Tibial nerve (tissue), 4 donors: ENCODE results near the gene PLEKHM2. TPM values are rescaled to one million over a fixed set of nuclear protein-coding genes. Genes with fewer than 3 reads are reported as not detected.

ENCODE experiments used
- DNase-seq, 2 donors: peaks; one replicate each; pipeline ENCODE4 v3.0.0-alpha.2; 2019; ENCODE audit warnings: low spot score in 2 of 2
- H3K27ac ChIP-seq, 4 donors: fragments of 200-600 bp; sonication (generic) in 3 of 4; one replicate each; pipeline ENCODE4 v1.5.1; 2017 to 2019; ENCODE audit warnings: mild to moderate bottlenecking in 1 of 4
- H3K27me3 ChIP-seq, 2 donors: fragments of 200-600 bp; sonication (generic) in 1 of 2; one replicate each; pipeline versions ENCODE4 v1.5.1 to v1.6.0; 2017 to 2019
- H3K36me3 ChIP-seq, 3 donors: fragments of 200-600 bp; sonication (generic); one replicate each; pipeline ENCODE4 v1.5.1; 2018 to 2019
- H3K4me1 ChIP-seq, 4 donors: fragments of 200-600 bp; sonication (generic) in 3 of 4; one replicate each; pipeline ENCODE4 v1.5.1; 2017 to 2019
- H3K4me3 ChIP-seq, 4 donors: fragments of 200-600 bp; sonication (generic) in 3 of 4; one replicate each; pipeline ENCODE4 v1.5.1; 2017 to 2019; ENCODE audit warnings: mild to moderate bottlenecking in 1 of 4, moderate library complexity in 1 of 4
- H3K9me3 ChIP-seq, 4 donors: fragments of 200-600 bp; sonication (generic) in 3 of 4; one replicate each; pipeline ENCODE4 v1.5.1; 2017 to 2019
- EP300 ChIP-seq, 2 donors: sonication (generic); formaldehyde crosslinking; IDR thresholded peaks; one replicate each; pipeline ENCODE4 v1.6.1; 2017; ENCODE audit warnings: antibody characterized with exemption in 2 of 2, mild to moderate bottlenecking in 1 of 2
- POLR2A ChIP-seq, 2 donors: fragments of 450-650 bp; IDR thresholded peaks; one replicate each; pipeline ENCODE4 v1.6.1; 2017; ENCODE audit warnings: antibody characterized with exemption in 2 of 2, mild to moderate bottlenecking in 2 of 2, moderate library complexity in 2 of 2
- WGBS, 2 donors: methylation state at CpG; one replicate each; pipeline ENCODE4 v1.1.5; 2018; 5-methylcytosine and 5-hydroxymethylcytosine counted together
- total RNA-seq, 4 donors: library from RNA; depleted of rRNA; stranded (reverse); fragments of >200 nt; gene quantifications; one replicate each; pipeline ENCODE4 v1.1.0, GENCODE V29; 2016
- TF ChIP-seq, protein P1 (sequence below), 5 experiments: fragments of 200-600 bp in 3 of 5; fragments of 450-650 bp in 2 of 5; sonication (generic) in 3 of 5; IDR thresholded peaks; one replicate each; pipeline ENCODE4 v1.5.1; 2016 to 2019; ENCODE audit warnings: antibody characterized with exemption in 5 of 5, mild to moderate bottlenecking in 3 of 5, moderate library complexity in 2 of 5

The PLEKHM2 gene
- total RNA-seq, 4 donors from 2014 or later: 54.0 to 80.4 (median 57.1) TPM

DNA sequence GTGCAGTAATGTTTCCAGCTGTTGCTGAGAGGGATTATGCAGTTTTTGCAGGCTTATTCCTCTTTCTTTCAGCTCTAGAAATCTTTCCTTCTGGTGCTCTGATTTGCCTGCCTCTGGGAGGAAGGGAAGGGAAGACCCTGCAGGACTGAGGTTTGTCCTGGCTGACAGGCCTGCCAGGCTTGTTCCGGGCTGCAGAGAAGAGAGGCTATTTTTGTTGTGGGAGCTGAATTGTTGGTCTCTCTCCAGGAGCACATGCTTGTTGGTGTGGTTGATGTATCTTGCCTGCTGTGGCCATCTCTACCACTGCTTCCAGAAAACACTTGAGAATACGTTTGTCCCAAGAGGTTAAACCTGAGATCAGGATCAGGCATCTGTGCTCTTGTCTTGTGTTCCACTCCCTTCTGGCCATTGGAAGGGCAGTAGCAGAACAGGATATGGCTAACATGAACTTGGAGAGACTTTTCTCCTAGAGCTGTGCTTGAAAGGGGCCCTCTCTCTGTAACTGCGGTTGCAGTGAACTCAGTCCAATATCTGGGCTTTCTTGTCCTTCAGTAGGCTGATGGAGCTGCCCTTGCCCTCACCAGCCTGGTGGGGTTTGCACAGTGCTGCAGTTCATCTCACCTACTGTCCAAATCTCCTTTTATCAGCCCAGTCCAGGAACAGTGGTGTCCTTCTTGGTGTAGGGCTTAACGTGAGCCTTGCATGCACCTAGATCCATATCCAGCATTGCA lies 30.5 kb downstream of the PLEKHM2 start:
- TF ChIP-seq, protein P1, sequence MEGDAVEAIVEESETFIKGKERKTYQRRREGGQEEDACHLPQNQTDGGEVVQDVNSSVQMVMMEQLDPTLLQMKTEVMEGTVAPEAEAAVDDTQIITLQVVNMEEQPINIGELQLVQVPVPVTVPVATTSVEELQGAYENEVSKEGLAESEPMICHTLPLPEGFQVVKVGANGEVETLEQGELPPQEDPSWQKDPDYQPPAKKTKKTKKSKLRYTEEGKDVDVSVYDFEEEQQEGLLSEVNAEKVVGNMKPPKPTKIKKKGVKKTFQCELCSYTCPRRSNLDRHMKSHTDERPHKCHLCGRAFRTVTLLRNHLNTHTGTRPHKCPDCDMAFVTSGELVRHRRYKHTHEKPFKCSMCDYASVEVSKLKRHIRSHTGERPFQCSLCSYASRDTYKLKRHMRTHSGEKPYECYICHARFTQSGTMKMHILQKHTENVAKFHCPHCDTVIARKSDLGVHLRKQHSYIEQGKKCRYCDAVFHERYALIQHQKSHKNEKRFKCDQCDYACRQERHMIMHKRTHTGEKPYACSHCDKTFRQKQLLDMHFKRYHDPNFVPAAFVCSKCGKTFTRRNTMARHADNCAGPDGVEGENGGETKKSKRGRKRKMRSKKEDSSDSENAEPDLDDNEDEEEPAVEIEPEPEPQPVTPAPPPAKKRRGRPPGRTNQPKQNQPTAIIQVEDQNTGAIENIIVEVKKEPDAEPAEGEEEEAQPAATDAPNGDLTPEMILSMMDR (IDR thresholded peaks at IDR 0.05): no peak
- TF ChIP-seq EP300 (IDR thresholded peaks at IDR 0.05): peak in 1 of 2 donors; percentile 28
- TF ChIP-seq POLR2A (IDR thresholded peaks at IDR 0.05): no peak
- no peak overlapping the region for H3K4me3 ChIP-seq
- H3K27me3 ChIP-seq: no peaks in the 10 kb centered on the region
- 34 to 53% methylated on average over 4 of the region's 4 CpGs for WGBS, 2 donors
- H3K9me3 ChIP-seq: no peaks in the 10 kb centered on the region
- H3K4me1 ChIP-seq: peaks cover 0 to 31% (median 12%) of the 10 kb centered on the region in 4 donors
- DNase-seq: no peak
- peaks cover 0 to 39% (median 17%) of the 10 kb centered on the region in 3 donors for H3K36me3 ChIP-seq
- peak overlapping the region in 3 of 4 donors; percentile 58 to 84 (median 75) for H3K27ac ChIP-seq

DNA sequence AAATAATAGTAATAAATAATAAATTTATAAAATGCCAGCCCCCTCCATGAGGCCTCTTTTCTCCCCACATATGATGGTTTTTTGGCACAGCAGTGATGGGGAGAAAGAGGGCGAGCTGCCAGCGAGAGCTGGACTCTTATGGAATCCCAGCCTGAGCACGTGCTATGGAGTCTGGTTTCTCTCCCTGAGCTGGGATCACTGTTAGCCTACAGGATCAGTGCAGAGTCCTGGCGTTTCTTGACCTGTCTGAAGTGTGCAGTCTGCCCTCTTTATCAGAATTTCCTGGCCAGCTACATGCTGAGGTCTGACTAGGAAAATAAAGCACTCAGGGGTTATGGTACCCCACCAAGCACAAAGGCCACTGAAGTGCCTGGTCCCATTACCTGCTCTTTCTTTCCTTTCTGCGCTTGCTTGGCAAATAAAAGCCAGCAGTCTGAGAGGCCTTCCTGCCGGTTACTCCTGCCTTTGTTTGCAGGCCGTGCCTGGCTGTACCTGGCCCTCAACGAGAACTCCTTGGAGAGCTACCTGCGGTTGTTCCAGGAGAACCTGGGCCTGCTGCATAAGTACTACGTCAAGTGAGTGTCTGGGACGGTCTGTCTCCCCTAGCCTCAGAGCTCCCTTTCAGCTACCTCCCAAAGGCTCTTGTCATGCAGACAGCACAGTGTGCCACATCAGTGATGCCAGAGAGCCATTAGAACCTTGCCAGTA lies 33.5 kb downstream of the PLEKHM2 start:
- H3K4me3 ChIP-seq: no peak overlapping the region
- H3K27me3 ChIP-seq: no peaks in the 10 kb centered on the region
- H3K4me1 ChIP-seq: peaks cover 0 to 25% (median 12%) of the 10 kb centered on the region in 4 donors
- no peak for DNase-seq
- H3K9me3 ChIP-seq: no peaks in the 10 kb centered on the region
- TF ChIP-seq POLR2A (IDR thresholded peaks at IDR 0.05) (no peak), EP300 (IDR thresholded peaks at IDR 0.05) (no peak)
- TF ChIP-seq, protein P1 (IDR thresholded peaks at IDR 0.05): no peak
- peaks cover 0 to 68% (median 17%) of the 10 kb centered on the region in 3 donors for H3K36me3 ChIP-seq
- 89 to 90% methylated on average over 9 to 11 of the region's 11 CpGs for WGBS, 2 donors
- H3K27ac ChIP-seq: no peak overlapping the region

DNA sequence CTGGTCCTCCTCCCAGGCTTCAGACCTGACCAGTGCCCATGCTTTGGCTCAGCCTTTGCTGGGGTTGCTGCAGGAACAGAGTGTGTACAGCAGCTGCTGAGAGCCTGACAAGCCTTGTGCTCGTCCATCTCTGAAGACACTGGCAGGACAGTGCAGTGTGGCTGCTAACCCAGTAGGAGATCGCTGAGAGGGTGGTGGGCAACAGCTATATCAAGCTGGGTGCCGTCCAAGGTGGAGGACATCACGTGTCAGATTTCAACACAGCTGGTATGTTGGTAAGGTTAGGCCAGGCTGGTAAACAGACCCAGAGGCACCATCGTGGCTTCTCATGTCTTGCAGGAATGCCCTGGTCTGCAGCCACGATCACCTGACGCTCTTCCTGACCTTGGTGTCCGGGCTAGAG lies 34.1 kb downstream of the PLEKHM2 start:
- peaks cover 0 to 25% (median 12%) of the 10 kb centered on the region in 4 donors for H3K4me1 ChIP-seq

DNA sequence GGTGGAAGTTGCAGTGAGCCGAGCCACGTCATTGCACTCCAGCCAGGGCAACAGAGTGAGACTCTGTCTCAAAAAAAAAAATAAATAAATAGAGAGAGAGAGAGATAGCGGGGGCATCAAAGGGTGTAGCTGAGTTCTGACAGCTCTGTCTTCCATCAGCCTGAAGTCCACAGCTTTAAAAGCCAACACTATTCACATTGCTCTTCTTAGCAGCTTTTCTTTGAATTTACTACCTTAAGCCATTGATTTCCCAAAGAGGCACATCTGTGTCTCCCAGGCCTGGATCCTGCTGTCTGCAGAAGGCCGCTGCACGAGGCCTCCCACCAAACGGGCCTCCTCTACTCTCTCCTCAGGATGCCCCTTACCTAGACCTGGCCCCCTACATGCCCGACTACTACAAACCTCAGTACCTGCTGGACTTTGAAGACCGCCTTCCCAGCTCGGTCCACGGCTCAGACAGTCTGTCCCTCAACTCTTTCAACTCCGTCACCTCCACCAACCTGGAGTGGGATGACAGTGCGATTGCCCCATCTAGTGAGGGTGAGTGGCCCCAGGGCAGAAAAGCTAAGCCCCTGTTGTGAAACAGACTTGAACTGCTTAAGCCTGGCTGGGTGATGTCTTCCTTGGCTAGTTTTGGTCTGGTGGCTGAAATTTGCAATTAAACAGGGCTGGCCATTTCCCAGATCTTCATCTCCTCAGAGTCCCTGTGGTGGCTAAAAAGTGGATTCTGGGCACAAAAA lies 35.4 kb downstream of the PLEKHM2 start:
- Histone ChIP-seq H3K27ac (no peak overlapping the region), H3K27me3 (no peaks in the 10 kb centered on the region), H3K36me3 (peaks cover 0 to 88% (median 17%) of the 10 kb centered on the region in 3 donors), H3K9me3 (no peaks in the 10 kb centered on the region), H3K4me1 (peaks cover 0 to 13% (median 8%) of the 10 kb centered on the region in 4 donors), H3K4me3 (no peak overlapping the region)
- no peak for DNase-seq
- 85 to 87% methylated on average over 12 of the region's 12 CpGs for WGBS, 2 donors
- TF ChIP-seq, protein P1 (IDR thresholded peaks at IDR 0.05): no peak
- TF ChIP-seq POLR2A (IDR thresholded peaks at IDR 0.05) (no peak), EP300 (IDR thresholded peaks at IDR 0.05) (no peak)

More for the DNA sequence above, 34.1 kb downstream of the PLEKHM2 start:
- WGBS, 2 donors: 90 to 92% methylated on average over 8 of the region's 8 CpGs
- Histone ChIP-seq H3K27me3 (no peaks in the 10 kb centered on the region), H3K9me3 (no peaks in the 10 kb centered on the region), H3K4me3 (no peak overlapping the region), H3K36me3 (peaks cover 0 to 74% (median 17%) of the 10 kb centered on the region in 3 donors), H3K27ac (no peak overlapping the region)
- TF ChIP-seq, protein P1 (IDR thresholded peaks at IDR 0.05): no peak
- TF ChIP-seq POLR2A (IDR thresholded peaks at IDR 0.05) (no peak), EP300 (IDR thresholded peaks at IDR 0.05) (no peak)
- DNase-seq: no peak
